HCT116 (cell line): ENCODE results near the gene CXorf38. TPM values are rescaled to one million over a fixed set of nuclear protein-coding genes. Genes with fewer than 3 reads are reported as not detected.

Source experiments
- ATAC-seq: fragments of 200-7000 bp; cut with Tn5 transposase; 2 replicates; pipeline ENCODE4 v1.9.1; 2020; ENCODE audit warnings: mild to moderate bottlenecking, moderate library complexity
- BruUV-seq: library from RNA; stranded (reverse); fragments of 400-500 nt; replicated peaks from 2 replicates; lab custom pipeline; 2021; lab: Mats Ljungman, UMichigan
- CTCF ChIA-PET: fragments of 300-600 bp; sonication (Branson Sonifier 250); formaldehyde crosslinking; loops from one replicate; lab custom pipeline; 2021; ENCODE audit warnings: antibody characterized with exemption; lab: Charles Lee
- POLR2A ChIA-PET: fragments of 300-600, 350-600 bp; sonication (Branson Sonifier 250); formaldehyde crosslinking; loops from one replicate; lab custom pipeline; 2021; ENCODE audit warnings: antibody characterized with exemption; lab: Charles Lee
- RAD21 ChIA-PET, 2 experiments: fragments of 300-600 bp; sonication (Branson Sonifier 250); formaldehyde crosslinking; loops; one replicate each; lab custom pipeline; 2023; ENCODE audit warnings: low total read pairs in 2 of 2; ENCODE audit not compliant: uncharacterized antibody in 2 of 2, unreplicated experiment in 2 of 2, low non-redundant PET in 1 of 2; lab: Charles Lee
- DNase-seq: peaks from one replicate; pipeline ENCODE4 v3.0.0-alpha.2; 2010; ENCODE audit warnings: low read depth, low spot score
- H2AFZ ChIP-seq: fragments of 200-600 bp; shearing (Covaris generic), sonication (generic); 2 replicates; pipeline ENCODE4 v1.6.1; 2017; ENCODE audit warnings: low read depth, mixed run types, mixed read lengths, antibody characterized with exemption, low read length; ENCODE audit not compliant: poor library complexity, severe bottlenecking
- H3K27ac ChIP-seq: 2 replicates; pipeline ENCODE4 v1.5.1; 2012; ENCODE audit warnings: low read depth, low read length
- H3K27me3 ChIP-seq: fragments of 200-600 bp; sonication (generic); 2 replicates; pipeline ENCODE4 v1.6.1; 2016; ENCODE audit warnings: mixed run types, low read length, mixed read lengths; ENCODE audit not compliant: insufficient read depth
- H3K36me3 ChIP-seq, 2 experiments: fragments of 200-500 bp in 1 of 2; fragments of 200-600 bp in 1 of 2; sonication (Bioruptor generic) in 1 of 2; sonication (generic) in 1 of 2; 2 replicates each; pipeline versions ENCODE4 v1.5.1 to v1.6.1; 2014 to 2016; ENCODE audit warnings: low read length in 2 of 2, inconsistent platforms in 1 of 2, mixed read lengths in 1 of 2, mixed run types in 1 of 2; ENCODE audit not compliant: insufficient read depth in 2 of 2, control insufficient read depth in 1 of 2
- H3K4me1 ChIP-seq, 2 experiments: fragments of 200-600 bp in 1 of 2; sonication (generic) in 1 of 2; 2 replicates each; pipeline versions ENCODE4 v1.5.1 to v1.6.1; 2012 to 2017; ENCODE audit warnings: low read length in 2 of 2, inconsistent platforms in 1 of 2, mild to moderate bottlenecking in 1 of 2, mixed read lengths in 1 of 2, mixed run types in 1 of 2, moderate library complexity in 1 of 2; ENCODE audit not compliant: insufficient read depth in 2 of 2, control insufficient read depth in 1 of 2
- H3K4me2 ChIP-seq: fragments of 200-600 bp; sonication (generic); 2 replicates; pipeline ENCODE4 v1.6.1; 2017; ENCODE audit warnings: mixed run types, low read length, mixed read lengths
- H3K4me3 ChIP-seq, 2 experiments: fragments of 200-600 bp in 1 of 2; sonication (generic) in 1 of 2; replicated peaks in 1 of 2; 2 replicates each; pipeline ENCODE4 v1.5.1; 2011 to 2016; ENCODE audit warnings: low read length in 2 of 2, control low read depth in 1 of 2, low read depth in 1 of 2, mild to moderate bottlenecking in 1 of 2, mixed read lengths in 1 of 2, mixed run types in 1 of 2
- H3K79me2 ChIP-seq: fragments of 200-600 bp; sonication (generic); 2 replicates; pipeline ENCODE4 v1.6.1; 2017; ENCODE audit warnings: mild to moderate bottlenecking, mixed run types, low read length, moderate library complexity, mixed read lengths; ENCODE audit not compliant: insufficient read depth
- H3K9ac ChIP-seq: fragments of 200-600 bp; sonication (generic); 2 replicates; pipeline ENCODE4 v1.6.1; 2016; ENCODE audit warnings: low read length, mixed read lengths
- H3K9me2 ChIP-seq: fragments of 200-600 bp; sonication (generic), shearing (Covaris generic); 2 replicates; pipeline ENCODE4 v1.6.1; 2017; ENCODE audit warnings: mixed run types, mild to moderate bottlenecking, moderate library complexity; ENCODE audit not compliant: insufficient read depth
- H3K9me3 ChIP-seq, 2 experiments: fragments of 200-500 bp in 1 of 2; fragments of 200-600 bp in 1 of 2; sonication (Bioruptor generic) in 1 of 2; sonication (generic) in 1 of 2; 2 replicates each; pipeline ENCODE4 v1.6.1; 2014 to 2017; ENCODE audit warnings: low read length in 2 of 2, mixed read lengths in 2 of 2, inconsistent platforms in 1 of 2, low read depth in 1 of 2, mild to moderate bottlenecking in 1 of 2, mixed run types in 1 of 2, moderate library complexity in 1 of 2; ENCODE audit not compliant: control insufficient read depth in 1 of 2, insufficient read depth in 1 of 2
- H4K20me1 ChIP-seq: fragments of 200-600 bp; sonication (generic), shearing (Covaris generic); 2 replicates; pipeline ENCODE4 v1.6.1; 2017; ENCODE audit warnings: mixed run types, mild to moderate bottlenecking, moderate library complexity; ENCODE audit not compliant: insufficient read depth
- ATF3 ChIP-seq: IDR thresholded peaks from 2 replicates; pipeline ENCODE4 v1.6.1; 2012
- CEBPB ChIP-seq: IDR thresholded peaks from 2 replicates; pipeline ENCODE4 v1.6.1; 2012; ENCODE audit warnings: low read depth
- ELF1 ChIP-seq: IDR thresholded peaks from 2 replicates; pipeline ENCODE4 v1.6.1; 2012; ENCODE audit warnings: low read depth, borderline replicate concordance
- FOSL1 ChIP-seq: IDR thresholded peaks from 2 replicates; pipeline ENCODE4 v1.6.1; 2012; ENCODE audit warnings: low read depth
- JUND ChIP-seq: IDR thresholded peaks from 2 replicates; pipeline ENCODE4 v1.6.1; 2012
- MAX ChIP-seq: IDR thresholded peaks from 2 replicates; pipeline ENCODE4 v1.6.1; 2012
- POLR2AphosphoS5 ChIP-seq: IDR thresholded peaks from 2 replicates; pipeline ENCODE4 v1.6.1; 2011; ENCODE audit warnings: mild to moderate bottlenecking, low read depth, low read length, moderate library complexity
- REST ChIP-seq: IDR thresholded peaks from 2 replicates; pipeline ENCODE4 v1.6.1; 2012; ENCODE audit warnings: low read depth
- SP1 ChIP-seq: IDR thresholded peaks from 2 replicates; pipeline ENCODE4 v1.6.1; 2012; ENCODE audit warnings: low read depth
- SRF ChIP-seq: IDR thresholded peaks from 2 replicates; pipeline ENCODE4 v1.6.1; 2012; ENCODE audit warnings: low read depth
- YY1 ChIP-seq: IDR thresholded peaks from 2 replicates; pipeline ENCODE4 v1.6.1; 2011; ENCODE audit warnings: low read length, low read depth, moderate library complexity, mild to moderate bottlenecking; ENCODE audit not compliant: insufficient replicate concordance; ENCODE audit errors: extremely low read depth
- ZFX ChIP-seq: fragments of 450-650 bp; IDR thresholded peaks from 2 replicates; pipeline ENCODE4 v1.6.1; 2017
- ZNF274 ChIP-seq: fragments of 200-500 bp; sonication (Bioruptor generic); IDR thresholded peaks from 2 replicates; pipeline ENCODE4 v1.6.1; 2014; ENCODE audit warnings: mild to moderate bottlenecking, low read depth, low read length, inconsistent platforms
- intact Hi-C: fragments of 100-400 bp; cut with micrococcal nuclease; formaldehyde crosslinking; loops from 2 replicates; pipeline ENCODE4 v1.10.0; 2022
- total RNA-seq: library from RNA; stranded (reverse); gene quantifications from one replicate; pipeline ENCODE4 v1.2.1, GENCODE V29; 2021; ENCODE audit not compliant: unreplicated experiment
- TF ChIP-seq, protein P1 (sequence below), 3 experiments: fragments of 200-600 bp in 1 of 3; sonication (generic) in 1 of 3; IDR thresholded peaks in 2 of 3; conservative IDR thresholded peaks in 1 of 3; 2 replicates each; pipeline ENCODE4 v1.5.1; 2012 to 2017; ENCODE audit warnings: low read depth in 2 of 3, low read length in 2 of 3, antibody characterized with exemption in 1 of 3, borderline replicate concordance in 1 of 3, control low read depth in 1 of 3, mild to moderate bottlenecking in 1 of 3, mixed read lengths in 1 of 3, mixed run types in 1 of 3, moderate library complexity in 1 of 3; ENCODE audit not compliant: insufficient read depth in 1 of 3

CXorf38 gene
- total RNA-seq, 1 experiment from 2014 or later, result 11.5 TPM

DNA sequence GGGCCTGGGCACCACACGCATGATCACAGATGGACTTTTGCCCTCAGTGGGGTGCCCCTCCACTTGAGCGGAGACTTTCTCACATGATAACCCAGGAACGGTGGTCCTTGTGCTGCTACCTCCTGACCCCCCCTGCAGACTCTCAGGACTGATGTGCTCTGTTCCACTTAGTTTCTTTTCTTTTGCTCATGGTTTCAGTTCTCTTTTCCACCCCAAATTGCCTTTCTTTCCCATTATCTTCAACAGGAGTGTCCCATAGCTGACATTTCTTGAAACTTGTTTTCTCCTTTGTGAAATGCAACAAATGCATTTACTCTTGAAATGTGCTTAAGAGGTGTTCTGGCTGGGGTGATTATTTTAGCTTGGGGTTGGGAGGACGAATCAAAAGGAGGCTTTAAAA, 15.2 kb downstream of the CXorf38 start:
- H3K79me2 ChIP-seq, result no peaks in the 10 kb centered on the region
- ChIA-PET POLR2A (no interaction called here), RAD21 (no interaction called here), CTCF (no interaction called here)
- no peak for ATAC-seq
- intact Hi-C loops, result no loop called here
- H3K27me3 ChIP-seq, result no peaks in the 10 kb centered on the region
- no peak overlapping the region for H3K4me2 ChIP-seq
- no peaks in the 10 kb centered on the region for H4K20me1 ChIP-seq
- no TSS peak for BruUV-seq
- no peaks in the 10 kb centered on the region for H3K4me1 ChIP-seq
- no peak overlapping the region for H3K27ac ChIP-seq
- H3K9me2 ChIP-seq, result no peaks in the 10 kb centered on the region
- no peak for DNase-seq
- peaks cover 13 to 16% of the 10 kb centered on the region in 2 experiments; a peak in 3 of 4 replicates for H3K36me3 ChIP-seq
- no peak overlapping the region for H3K9ac ChIP-seq
- TF ChIP-seq YY1 (no peak), SRF (no peak), ELF1 (no peak), ZFX (no peak), POLR2AphosphoS5 (no peak), SP1 (no peak), JUND (no peak)
- TF ChIP-seq, protein P1, sequence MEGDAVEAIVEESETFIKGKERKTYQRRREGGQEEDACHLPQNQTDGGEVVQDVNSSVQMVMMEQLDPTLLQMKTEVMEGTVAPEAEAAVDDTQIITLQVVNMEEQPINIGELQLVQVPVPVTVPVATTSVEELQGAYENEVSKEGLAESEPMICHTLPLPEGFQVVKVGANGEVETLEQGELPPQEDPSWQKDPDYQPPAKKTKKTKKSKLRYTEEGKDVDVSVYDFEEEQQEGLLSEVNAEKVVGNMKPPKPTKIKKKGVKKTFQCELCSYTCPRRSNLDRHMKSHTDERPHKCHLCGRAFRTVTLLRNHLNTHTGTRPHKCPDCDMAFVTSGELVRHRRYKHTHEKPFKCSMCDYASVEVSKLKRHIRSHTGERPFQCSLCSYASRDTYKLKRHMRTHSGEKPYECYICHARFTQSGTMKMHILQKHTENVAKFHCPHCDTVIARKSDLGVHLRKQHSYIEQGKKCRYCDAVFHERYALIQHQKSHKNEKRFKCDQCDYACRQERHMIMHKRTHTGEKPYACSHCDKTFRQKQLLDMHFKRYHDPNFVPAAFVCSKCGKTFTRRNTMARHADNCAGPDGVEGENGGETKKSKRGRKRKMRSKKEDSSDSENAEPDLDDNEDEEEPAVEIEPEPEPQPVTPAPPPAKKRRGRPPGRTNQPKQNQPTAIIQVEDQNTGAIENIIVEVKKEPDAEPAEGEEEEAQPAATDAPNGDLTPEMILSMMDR (IDR thresholded peaks at IDR 0.05 in 2 of 3, conservative IDR thresholded peaks at IDR 0.05 in 1 of 3; ENCODE audit: borderline replicate concordance in 1 of 3, insufficient read depth in 1 of 3, low read depth in 2 of 3, low read length in 2 of 3), result no peak
- H2AFZ ChIP-seq, result no peak overlapping the region
- H3K4me3 ChIP-seq, result no peak overlapping the region
- H3K9me3 ChIP-seq, result no peaks in the 10 kb centered on the region

GRCh38 chrX:40628506-40628905, 18.9 kb downstream of the CXorf38 start:
- no peaks in the 10 kb centered on the region for H3K9me3 ChIP-seq
- no TSS peak for BruUV-seq
- H4K20me1 ChIP-seq, result no peaks in the 10 kb centered on the region
- H3K27ac ChIP-seq, result no peak overlapping the region
- ChIA-PET POLR2A (no interaction called here), CTCF (no interaction called here), RAD21 (no interaction called here)
- DNase-seq (no peak), ATAC-seq (no peak)
- H2AFZ ChIP-seq, result no peak overlapping the region
- H3K9me2 ChIP-seq, result no peaks in the 10 kb centered on the region
- no peak overlapping the region for H3K4me3 ChIP-seq
- H3K9ac ChIP-seq, result no peak overlapping the region
- no peaks in the 10 kb centered on the region for H3K79me2 ChIP-seq
- H3K4me2 ChIP-seq, result no peak overlapping the region
- H3K4me1 ChIP-seq, result no peaks in the 10 kb centered on the region
- peaks cover 5 to 10% of the 10 kb centered on the region in 2 experiments; a peak in 3 of 4 replicates for H3K36me3 ChIP-seq
- intact Hi-C loops, result no loop called here
- H3K27me3 ChIP-seq, result no peaks in the 10 kb centered on the region
- no peak for TF ChIP-seq CEBPB
- no peak for TF ChIP-seq JUND
- TF ChIP-seq ELF1, result no peak
- no peak for TF ChIP-seq FOSL1
- no peak for TF ChIP-seq ATF3
- no peak for TF ChIP-seq MAX
- no peak for TF ChIP-seq REST
- no peak for TF ChIP-seq ZNF274
- TF ChIP-seq YY1, result no peak
